Activated naive CD4-positive, alpha-beta T cell treated with anti-CD3 and anti-CD28 coated beads, Interleukin-2, amount 50 U/mL, for 72 hours (primary cell): ENCODE measurements around the gene PGM2. TPM values are rescaled to one million over a fixed set of nuclear protein-coding genes. Genes with fewer than 3 reads are reported as not detected.
"Not testable (repeated sequence)": the region's sequence is repeated elsewhere in the genome, so short reads cannot be mapped to it uniquely, and the experiment has no call there.

ENCODE experiments used
- ATAC-seq, 2 donors: fragments of 150-1000 bp; cut with Tn5 transposase; 2 replicates each; pipeline ENCODE4 v1.10.0; 2021; ENCODE audit warnings: mild to moderate bottlenecking in 2 of 2, moderate library complexity in 2 of 2
- DNase-seq, 2 donors: peaks; one replicate each; pipeline ENCODE4 v3.0.0; 2021 to 2022; ENCODE audit warnings: low spot score in 2 of 2
- H3K27ac Mint-ChIP-seq, 2 donors: one replicate each; pipeline ENCODE4 v1.8.0; 2022; ENCODE audit warnings: mild to moderate bottlenecking in 2 of 2, mixed read lengths in 2 of 2
- H3K36me3 Mint-ChIP-seq, 2 donors: one replicate each; pipeline ENCODE4 v1.8.0; 2022; ENCODE audit warnings: mixed read lengths in 2 of 2
- H3K9me3 Mint-ChIP-seq, 2 donors: one replicate each; pipeline ENCODE4 v1.8.0; 2022; ENCODE audit warnings: mixed read lengths in 2 of 2
- total RNA-seq, 2 donors: library from RNA; stranded (reverse); gene quantifications; one replicate each; pipeline ENCODE4 v1.2.3, GENCODE V29; 2022

Gene PGM2
- total RNA-seq: 10 to 100 TPM; 64.3 to 69.6 TPM

DNA sequence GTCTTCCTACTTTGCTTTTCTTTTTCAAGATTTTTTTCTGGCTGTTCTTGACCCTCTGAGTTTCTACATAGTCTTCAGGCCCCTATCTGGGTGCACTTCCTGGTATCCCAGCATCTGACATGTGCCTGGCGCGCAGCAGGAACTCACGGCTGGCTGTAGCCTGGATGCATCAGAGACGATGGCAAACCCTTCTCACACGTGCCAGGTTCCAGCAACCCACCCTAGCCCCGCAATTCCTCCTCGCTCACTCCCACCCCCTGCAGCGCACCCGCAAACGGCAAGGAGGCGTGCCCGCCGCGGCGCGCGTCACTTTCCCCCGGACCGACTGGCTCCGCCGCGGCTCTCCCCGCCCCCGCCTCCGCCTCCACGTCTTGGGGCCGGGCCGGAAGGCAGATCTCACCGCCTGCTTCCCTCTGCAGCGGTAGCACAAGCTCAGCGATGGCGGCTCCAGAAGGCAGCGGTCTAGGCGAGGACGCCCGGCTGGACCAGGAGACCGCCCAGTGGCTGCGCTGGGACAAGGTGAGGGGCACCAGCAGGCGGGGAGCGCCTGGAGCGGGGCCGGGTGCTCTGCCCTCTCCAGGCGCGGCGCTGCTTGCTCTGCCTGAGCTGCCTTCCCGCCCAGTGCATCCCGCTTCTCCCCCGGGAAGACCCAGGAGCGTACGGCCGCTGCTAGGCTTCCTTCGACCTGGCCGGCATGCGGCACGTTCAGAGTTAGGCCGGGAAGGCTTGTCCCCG, at the start of gene PGM2:
Gene PGM2 (plus strand): TSS at position 392 of the 735 bp plus-strand sequence. CDS start 47 bp downstream, at position 439.
- Mint-ChIP-seq H3K27ac (peak within 1 kb of the TSS; percentile 92), H3K9me3 (no peaks in the 10 kb centered on the region), H3K36me3 (peaks cover 37 to 40% of the 10 kb centered on the region in 2 donors)
- DNase-seq: peak; percentile 88 to 89
- ATAC-seq: peak; percentile 98 to 99

DNA sequence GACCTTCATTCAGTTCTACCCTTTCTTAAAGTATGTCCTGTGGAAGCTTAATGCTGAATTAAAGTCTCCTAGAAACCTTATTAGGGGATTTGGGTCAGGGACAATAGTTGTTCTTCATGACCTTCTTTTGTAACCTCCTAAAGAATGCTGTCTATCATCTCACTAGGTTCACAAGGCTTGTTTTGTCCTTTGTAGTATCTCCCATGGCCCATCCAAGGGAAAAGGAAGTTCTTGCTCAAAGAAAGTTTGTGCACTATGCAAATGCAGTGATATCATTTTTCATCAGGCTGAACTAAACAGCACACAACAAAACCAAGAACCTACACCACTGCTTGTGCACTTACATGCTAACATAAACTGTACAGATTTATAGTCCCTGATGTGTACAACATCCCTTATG, 46.6 kb upstream of the PGM2 start:
- peaks cover 0 to 27% of the 10 kb centered on the region in 2 donors for H3K9me3 Mint-ChIP-seq
- DNase-seq (no peak), ATAC-seq (peak in 1 of 2 donors; percentile 24)
- H3K27ac Mint-ChIP-seq: peak overlapping the region in 1 of 2 donors; percentile 70
- H3K36me3 Mint-ChIP-seq: peaks cover 0 to 33% of the 10 kb centered on the region in 2 donors

DNA sequence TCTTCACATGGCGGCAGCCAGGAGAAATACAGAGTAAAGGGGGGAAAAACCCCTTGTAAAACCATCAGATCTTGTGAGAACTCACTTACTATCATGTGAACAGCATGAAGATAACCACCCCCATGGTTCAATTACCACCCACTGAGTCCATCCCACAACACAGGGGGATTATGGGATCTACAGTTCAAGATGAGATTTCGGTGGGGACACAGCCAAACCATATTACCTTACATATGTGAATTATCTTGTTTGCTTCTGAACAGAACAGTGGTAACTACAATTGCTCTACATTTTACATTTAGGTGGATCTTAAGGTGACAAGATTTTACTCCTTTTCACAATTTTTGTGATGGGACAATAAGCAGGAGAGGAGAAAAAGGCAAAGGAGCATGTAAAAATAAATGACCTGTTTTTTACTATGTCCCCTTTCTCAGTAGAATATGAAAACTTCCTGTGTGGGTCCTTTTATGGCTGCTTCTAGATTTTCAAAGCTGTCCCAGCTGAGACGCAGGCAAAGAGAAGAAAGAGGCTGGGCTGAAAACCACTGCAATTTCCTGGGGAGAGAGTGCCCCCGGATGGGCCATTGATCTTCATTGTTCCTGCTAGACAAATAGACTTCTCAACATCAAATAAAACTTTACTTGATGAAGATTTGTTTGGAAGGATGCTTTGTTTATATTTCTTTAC, 45.9 kb upstream of the PGM2 start:
- peak overlapping the region; percentile 23 to 70 for H3K27ac Mint-ChIP-seq
- peaks cover 0 to 33% of the 10 kb centered on the region in 2 donors for H3K36me3 Mint-ChIP-seq
- H3K9me3 Mint-ChIP-seq: peaks cover 0 to 29% of the 10 kb centered on the region in 2 donors
- ATAC-seq: peak in 1 of 2 donors; percentile 60
- DNase-seq: no peak

DNA sequence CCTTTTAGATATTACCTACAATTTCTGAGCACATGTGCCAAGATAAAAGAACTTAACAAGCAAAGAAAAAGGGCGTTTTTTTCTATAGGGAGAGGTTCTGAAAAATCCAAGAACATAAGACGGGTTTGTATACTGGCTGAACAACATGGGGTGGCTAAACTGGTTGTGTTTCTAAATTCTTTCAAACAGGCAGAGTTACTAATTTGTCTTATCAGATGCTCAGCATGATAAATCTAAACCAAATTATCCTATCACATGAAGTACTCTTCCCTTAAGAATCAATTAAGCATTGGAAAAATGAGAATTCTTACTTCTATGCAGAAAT, 45.4 kb upstream of the PGM2 start:
- H3K9me3 Mint-ChIP-seq: peaks cover 0 to 33% of the 10 kb centered on the region in 2 donors
- DNase-seq (no peak), ATAC-seq (no peak)
- H3K27ac Mint-ChIP-seq: peak overlapping the region; percentile 23 to 70
- peaks cover under 1 to 33% of the 10 kb centered on the region in 2 donors for H3K36me3 Mint-ChIP-seq

DNA sequence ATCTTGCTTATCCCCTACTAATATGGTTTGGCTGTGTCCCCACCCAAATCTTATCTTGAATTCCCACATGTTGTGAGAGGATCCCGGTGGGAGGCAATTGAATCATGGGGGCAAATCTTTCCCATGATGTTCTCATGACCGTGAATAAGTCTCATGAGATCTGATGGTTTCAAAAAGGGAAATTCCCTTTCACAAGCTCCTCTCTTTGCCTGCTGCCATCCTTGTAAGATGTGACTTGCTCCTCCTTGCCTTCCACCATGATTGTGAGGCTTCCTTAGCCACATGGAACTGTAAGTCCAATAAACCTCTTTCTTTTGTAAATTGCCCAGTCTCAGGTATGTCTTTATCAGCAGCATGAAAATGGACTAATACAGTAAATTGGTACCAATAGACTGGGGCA, 40.2 kb upstream of the PGM2 start:
- Mint-ChIP-seq H3K9me3 (peaks cover 6 to 32% of the 10 kb centered on the region in 2 donors), H3K36me3 (peaks cover 12 to 22% of the 10 kb centered on the region in 2 donors)
- DNase-seq, ATAC-seq, H3K27ac Mint-ChIP-seq: not testable (repeated sequence)

DNA sequence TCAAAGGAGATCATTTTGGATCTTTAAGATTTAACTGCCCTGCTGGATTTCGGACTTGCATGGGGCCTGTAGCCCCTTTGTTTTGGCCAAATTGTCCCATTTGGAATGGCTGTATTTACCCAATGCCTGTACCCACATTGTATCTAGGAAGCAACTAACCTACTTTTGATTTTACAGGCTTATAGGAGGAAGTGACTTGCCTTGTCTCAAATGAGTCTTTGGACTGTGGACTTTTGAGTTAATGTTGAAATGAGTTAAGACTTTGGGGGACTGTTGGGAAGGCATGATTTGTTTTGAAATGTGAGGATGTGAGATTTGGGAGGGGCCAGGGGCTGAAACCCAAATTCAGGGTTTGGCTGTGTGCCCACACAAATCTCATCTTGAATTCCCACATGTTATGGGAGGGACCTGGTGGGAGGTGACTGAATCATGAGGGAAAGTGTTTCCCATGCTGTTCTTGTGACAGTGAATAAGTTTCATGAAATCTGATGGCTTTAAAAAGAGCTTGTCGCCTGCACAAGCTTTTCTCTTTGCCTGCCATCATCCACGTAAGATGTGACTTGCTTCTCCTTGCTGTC, 38.5 kb upstream of the PGM2 start:
- peaks cover 8 to 30% of the 10 kb centered on the region in 2 donors for H3K9me3 Mint-ChIP-seq
- H3K27ac Mint-ChIP-seq, ATAC-seq, DNase-seq: not testable (repeated sequence)
- peaks cover 15 to 19% of the 10 kb centered on the region in 2 donors for H3K36me3 Mint-ChIP-seq

DNA sequence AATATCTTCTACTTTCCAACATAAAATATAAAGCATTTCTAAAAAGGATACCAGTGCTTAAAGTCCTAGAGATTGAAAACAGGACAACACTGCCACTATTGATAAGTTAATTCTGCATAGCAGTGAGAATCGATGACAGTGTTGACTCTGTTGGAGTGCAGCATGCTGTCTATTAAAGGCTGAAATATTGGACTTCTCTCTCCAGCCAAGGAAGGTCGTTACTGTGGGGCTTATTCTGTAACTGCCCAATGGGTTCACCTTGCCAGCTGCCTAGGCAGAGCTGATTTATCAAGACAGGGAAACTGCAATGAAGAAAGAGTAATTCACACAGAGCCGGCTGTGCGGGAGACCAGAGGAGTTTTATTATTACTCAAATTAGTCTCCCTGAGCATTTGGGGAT, 37.7 kb upstream of the PGM2 start:
- Mint-ChIP-seq H3K9me3 (peaks cover 8 to 30% of the 10 kb centered on the region in 2 donors), H3K36me3 (peaks cover 15 to 19% of the 10 kb centered on the region in 2 donors), H3K27ac (no peak overlapping the region)
- DNase-seq (no peak), ATAC-seq (no peak)

DNA sequence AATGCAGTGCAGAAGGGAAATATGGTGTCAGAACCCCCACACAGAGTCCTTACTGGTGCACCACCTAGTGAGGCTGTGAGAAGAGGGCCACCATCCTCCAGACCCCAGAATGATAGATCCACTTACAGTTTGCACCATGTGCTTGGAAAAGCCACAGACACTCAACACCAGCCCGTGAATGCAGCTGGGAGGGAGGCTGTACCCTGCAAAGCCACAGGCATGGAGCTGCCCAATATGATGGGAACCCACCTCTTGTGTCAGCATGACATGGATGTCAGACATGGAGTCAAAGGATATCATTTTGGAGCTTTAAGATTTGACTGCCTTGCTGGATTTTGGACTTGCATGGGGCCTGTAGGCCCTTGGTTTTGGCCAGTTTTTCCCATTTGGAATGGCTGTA, 34.2 kb upstream of the PGM2 start:
- ATAC-seq (no peak), DNase-seq (no peak)
- peaks cover 8 to 15% of the 10 kb centered on the region in 2 donors for H3K9me3 Mint-ChIP-seq
- H3K27ac Mint-ChIP-seq: no peak overlapping the region
- peaks cover 8 to 13% of the 10 kb centered on the region in 2 donors for H3K36me3 Mint-ChIP-seq

DNA sequence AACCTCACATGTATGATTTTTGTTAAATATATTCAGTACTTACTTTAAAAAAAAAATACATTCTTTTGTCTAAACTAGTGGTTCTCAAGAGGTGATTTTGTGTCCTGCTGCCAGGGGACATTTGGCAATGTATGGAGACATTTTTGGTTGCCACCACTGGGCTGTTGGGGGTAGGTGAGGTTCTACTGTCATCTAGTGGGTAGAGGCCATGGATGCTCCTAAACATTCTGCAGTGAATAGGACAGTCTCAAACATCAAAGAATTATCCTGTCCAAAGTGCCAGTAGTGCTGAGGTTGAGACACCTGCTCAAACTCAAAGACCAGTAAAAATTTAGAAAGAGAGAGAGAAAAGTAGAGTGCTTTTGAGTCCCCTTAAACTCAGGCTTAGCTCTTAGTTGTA, 32.9 kb upstream of the PGM2 start:
- Mint-ChIP-seq H3K27ac (no peak overlapping the region), H3K36me3 (peaks cover 8 to 13% of the 10 kb centered on the region in 2 donors), H3K9me3 (peaks cover 8 to 12% of the 10 kb centered on the region in 2 donors)
- ATAC-seq (peak; percentile 59 to 63), DNase-seq (no peak)

DNA sequence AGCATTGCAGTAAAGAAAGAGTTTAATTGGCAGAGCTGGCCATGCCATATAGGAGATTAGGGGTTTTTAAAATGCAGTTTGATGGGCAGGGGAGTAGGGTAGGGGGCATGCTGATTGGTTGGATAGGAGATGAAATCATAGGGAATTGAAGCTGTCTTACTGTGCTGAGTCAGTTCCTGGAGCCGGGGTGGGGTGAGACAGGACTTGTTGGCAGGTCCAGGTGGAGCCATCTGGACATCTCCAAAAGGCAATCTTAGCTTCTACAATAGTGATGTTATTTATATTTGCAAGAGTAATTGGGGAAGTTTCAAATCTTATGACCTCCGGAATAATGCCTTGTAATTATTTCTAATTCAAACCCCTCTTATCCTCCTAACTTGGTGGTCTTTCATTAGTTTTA, 32.4 kb upstream of the PGM2 start:
- DNase-seq (no peak), ATAC-seq (no peak)

DNA sequence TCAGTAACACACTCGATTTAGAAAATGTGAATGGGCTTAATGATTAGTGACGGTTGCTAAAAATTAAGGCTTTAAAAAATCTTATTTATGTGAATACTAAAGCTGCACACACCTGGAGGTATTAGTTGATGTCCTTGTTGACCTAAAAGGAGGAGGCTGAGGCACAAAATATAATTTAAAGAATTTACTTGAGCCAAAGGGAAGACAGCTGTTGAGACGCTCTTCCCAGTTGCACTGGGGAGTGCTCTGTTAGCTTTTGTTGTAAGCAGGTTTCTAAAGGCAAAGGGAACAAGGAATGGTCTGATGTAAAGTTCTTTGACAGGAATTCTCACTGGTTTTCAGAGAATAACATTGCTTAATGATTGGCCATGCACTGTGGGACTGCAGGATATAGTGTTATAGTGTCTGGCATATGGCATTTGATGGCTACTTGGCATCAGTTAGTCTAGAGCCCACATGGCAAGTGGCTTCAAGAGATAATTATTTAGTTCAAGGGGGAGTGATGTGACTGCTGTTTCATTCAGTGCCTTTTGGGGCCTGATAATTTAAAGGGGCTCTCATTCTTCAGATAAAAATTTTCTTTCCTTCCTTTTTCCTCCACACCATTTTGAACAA, 30.8 kb upstream of the PGM2 start:
- DNase-seq (no peak), ATAC-seq (no peak)
- Mint-ChIP-seq H3K9me3 (peaks cover 8 to 10% of the 10 kb centered on the region in 2 donors), H3K36me3 (peaks cover 8 to 10% of the 10 kb centered on the region in 2 donors), H3K27ac (no peak overlapping the region)

More for the DNA sequence above, 32.4 kb upstream of the PGM2 start:
- peaks cover 8 to 13% of the 10 kb centered on the region in 2 donors for H3K36me3 Mint-ChIP-seq
- H3K27ac Mint-ChIP-seq: no peak overlapping the region
- peaks cover 8 to 11% of the 10 kb centered on the region in 2 donors for H3K9me3 Mint-ChIP-seq

DNA sequence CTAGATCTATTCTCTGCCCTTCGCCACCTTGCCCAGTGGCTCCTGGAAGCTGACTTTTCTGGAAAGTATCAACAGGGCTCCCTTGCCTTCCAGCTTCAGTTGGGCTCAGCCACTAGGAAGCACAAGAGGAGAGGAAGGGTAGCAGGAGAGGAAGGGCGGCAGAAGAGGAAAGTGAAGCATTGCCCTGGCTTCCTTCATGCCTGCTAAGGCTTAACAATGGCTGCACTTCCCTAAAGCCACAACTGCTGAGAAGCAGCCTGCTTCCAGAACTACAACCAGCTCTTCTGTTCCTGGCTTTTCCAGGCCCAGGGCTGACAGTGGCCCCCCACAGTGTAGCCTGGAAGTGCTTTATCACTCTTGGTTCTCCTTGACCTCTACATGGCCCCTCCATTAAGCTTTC, 29.1 kb upstream of the PGM2 start:
- DNase-seq (no peak), ATAC-seq (no peak)
- Mint-ChIP-seq H3K27ac (no peak overlapping the region), H3K36me3 (no peaks in the 10 kb centered on the region), H3K9me3 (no peaks in the 10 kb centered on the region)

DNA sequence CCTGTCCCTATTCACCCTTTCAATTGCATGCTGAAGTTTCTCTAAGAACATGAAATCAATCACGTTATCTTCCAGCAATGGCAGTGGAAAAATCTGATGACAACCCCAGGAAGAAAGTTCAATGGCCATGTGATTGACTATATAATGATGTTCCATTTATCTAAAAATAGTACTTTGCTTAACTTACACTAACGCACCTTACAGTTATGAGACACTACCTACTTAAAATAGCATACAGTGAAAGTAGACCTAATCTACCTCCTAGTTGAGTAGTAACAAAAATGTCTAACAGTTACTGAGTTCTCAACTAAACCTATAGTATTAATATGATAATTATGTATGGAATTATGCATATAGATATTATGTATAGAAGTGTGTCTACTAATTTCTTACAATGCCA, 28.6 kb upstream of the PGM2 start:
- Mint-ChIP-seq H3K9me3 (no peaks in the 10 kb centered on the region), H3K36me3 (no peaks in the 10 kb centered on the region), H3K27ac (no peak overlapping the region)
- peak in 1 of 2 donors; percentile 40 for ATAC-seq
- DNase-seq: no peak

DNA sequence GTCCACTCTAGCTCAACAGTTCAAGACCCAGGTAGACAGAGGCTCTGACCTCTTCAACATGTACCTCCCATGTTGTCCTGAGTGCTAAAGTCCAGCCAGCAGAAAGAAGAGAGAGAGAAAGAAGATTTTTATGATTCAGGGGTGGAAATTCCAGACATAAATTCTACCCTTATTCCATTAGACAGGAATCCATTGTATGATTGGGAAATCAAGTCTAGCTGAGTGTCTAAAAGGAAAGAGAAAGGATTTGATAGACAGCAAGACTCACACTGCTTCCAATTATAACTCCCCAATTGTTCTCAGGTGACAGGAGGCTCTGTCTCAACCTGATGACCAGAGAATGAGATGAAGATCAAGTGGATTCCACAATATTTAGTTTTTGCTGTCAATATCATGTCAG, 27.9 kb upstream of the PGM2 start:
- DNase-seq: no peak
- H3K9me3 Mint-ChIP-seq: no peaks in the 10 kb centered on the region
- no peak for ATAC-seq
- no peaks in the 10 kb centered on the region for H3K36me3 Mint-ChIP-seq
- no peak overlapping the region for H3K27ac Mint-ChIP-seq

DNA sequence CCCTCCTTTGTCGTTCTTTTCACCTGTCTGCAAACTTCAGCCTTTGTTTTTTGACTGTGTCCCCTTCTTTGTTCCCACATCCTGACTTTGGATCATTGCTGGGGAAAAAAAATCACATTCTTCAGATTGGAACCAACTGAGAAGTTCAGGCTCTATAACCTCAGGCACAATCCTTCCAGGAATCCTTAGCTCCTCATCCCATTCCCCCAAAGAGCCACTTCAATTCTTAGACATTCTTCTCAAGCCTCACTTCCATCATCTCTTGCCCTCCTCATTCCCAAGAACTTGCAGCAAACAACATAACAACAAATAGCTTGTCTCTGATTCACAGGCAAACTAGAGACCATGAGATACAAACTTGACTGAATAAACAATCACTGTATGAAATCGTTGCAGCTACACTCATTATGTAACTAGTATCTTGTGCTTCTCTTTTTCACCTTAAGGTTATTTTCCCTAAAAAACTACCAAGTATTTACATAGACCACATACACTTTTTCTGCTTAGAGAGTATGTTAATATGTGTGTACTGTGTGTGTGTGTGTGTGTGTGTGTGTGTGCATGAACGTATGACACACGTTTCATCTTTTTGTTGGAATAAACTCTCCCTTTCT, 26.4 kb upstream of the PGM2 start:
- no peaks in the 10 kb centered on the region for H3K36me3 Mint-ChIP-seq
- ATAC-seq (no peak), DNase-seq (no peak)
- no peaks in the 10 kb centered on the region for H3K9me3 Mint-ChIP-seq
- H3K27ac Mint-ChIP-seq: no peak overlapping the region

DNA sequence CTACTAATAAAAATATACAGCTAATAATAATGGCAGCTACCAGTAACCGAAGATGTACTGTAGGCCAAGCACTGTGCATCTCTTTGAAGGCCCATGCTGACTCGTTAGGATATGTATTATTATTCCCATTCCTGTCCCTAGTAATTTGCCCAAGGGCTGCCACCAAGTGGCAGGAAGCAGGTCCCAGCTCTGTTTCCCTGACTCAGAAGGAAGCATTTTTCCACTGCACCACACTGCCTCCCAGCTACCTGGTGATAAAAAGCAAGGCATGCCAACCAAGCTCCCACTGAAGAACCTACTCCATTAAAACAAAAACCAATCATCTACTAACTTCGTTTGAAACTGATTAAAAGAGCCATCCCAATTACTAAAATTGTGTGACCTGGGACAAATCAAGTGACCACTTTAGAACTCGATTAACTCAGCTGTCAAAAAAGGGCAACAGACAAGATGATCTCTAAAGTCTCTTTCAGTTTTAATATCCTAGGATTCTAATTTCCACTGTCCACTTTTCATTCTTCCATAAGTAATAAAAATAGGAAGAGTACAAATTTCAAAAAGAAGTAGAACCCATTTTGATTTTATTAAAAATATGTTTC, 24.3 kb upstream of the PGM2 start:
- ATAC-seq (peak in 1 of 2 donors; percentile 30), DNase-seq (no peak)
- Mint-ChIP-seq H3K9me3 (no peaks in the 10 kb centered on the region), H3K36me3 (no peaks in the 10 kb centered on the region), H3K27ac (no peak overlapping the region)
